K562 (cell line): ENCODE results near the gene TSPAN3. TPM values are rescaled to one million over a fixed set of nuclear protein-coding genes. Genes with fewer than 3 reads are reported as not detected.

Experiments
- ASH1L ChIP-seq: fragments of 450-650 bp; IDR thresholded peaks from 2 replicates; pipeline ENCODE4 v1.6.1; 2018; ENCODE audit warnings: borderline replicate concordance, mild to moderate bottlenecking, low read depth; ENCODE audit not compliant: partially characterized antibody
- BHLHE40 ChIP-seq: IDR thresholded peaks from 2 replicates; pipeline ENCODE4 v1.6.1; 2011; ENCODE audit warnings: low read length, improper control_type of control experiment
- CREM ChIP-seq: IDR thresholded peaks from 2 replicates; pipeline ENCODE4 v1.6.1; 2014; ENCODE audit warnings: antibody characterized with exemption, low read depth
- DACH1 ChIP-seq: fragments of 450-650 bp; IDR thresholded peaks from 2 replicates; pipeline ENCODE4 v1.6.1; 2018; ENCODE audit not compliant: partially characterized antibody
- ETS2 ChIP-seq: IDR thresholded peaks from 2 replicates; pipeline ENCODE4 v1.6.1; 2016; ENCODE audit warnings: borderline replicate concordance, missing genetic modification characterization, mild to moderate bottlenecking, moderate library complexity, missing compliant biosample characterization; ENCODE audit not compliant: poor library complexity, severe bottlenecking
- FOXA1 ChIP-seq: fragments of 450-650 bp; IDR thresholded peaks from 2 replicates; pipeline ENCODE4 v1.6.1; 2016; ENCODE audit warnings: mild to moderate bottlenecking, borderline replicate concordance
- HLTF ChIP-seq: fragments of 450-650 bp; IDR thresholded peaks from 2 replicates; pipeline ENCODE4 v1.6.1; 2016
- JUN ChIP-seq, 2 experiments: sonication (generic) in 1 of 2; formaldehyde crosslinking in 1 of 2; IDR thresholded peaks; 2 replicates each; pipeline versions ENCODE4 v1.6.1 to v1.8.0; 2012 to 2022; ENCODE audit warnings: borderline replicate concordance in 2 of 2, mild to moderate bottlenecking in 2 of 2, improper control_type of control experiment in 1 of 2, low read depth in 1 of 2, low read length in 1 of 2, missing genetic modification reagents in 1 of 2
- MCM7 ChIP-seq, 2 experiments: fragments of 450-650 bp; IDR thresholded peaks; 2 replicates each; pipeline ENCODE4 v1.6.1; 2016 to 2018
- SP1 ChIP-seq: sonication (generic); formaldehyde crosslinking; IDR thresholded peaks from 2 replicates; pipeline ENCODE4 v1.8.1; 2022; ENCODE audit warnings: mild to moderate bottlenecking, missing genetic modification reagents
- TRIM28 ChIP-seq: fragments of 450-650 bp; IDR thresholded peaks from 2 replicates; pipeline ENCODE4 v1.6.1; 2017
- ZBTB33 ChIP-seq: sonication (generic); formaldehyde crosslinking; IDR thresholded peaks from 2 replicates; pipeline ENCODE4 v1.8.1; 2023; ENCODE audit warnings: mild to moderate bottlenecking, missing genetic modification reagents
- ZNF124 ChIP-seq: sonication (generic); formaldehyde crosslinking; IDR thresholded peaks from 2 replicates; pipeline ENCODE4 v1.8.1; 2022; ENCODE audit warnings: missing genetic modification reagents
- ZNF197 ChIP-seq: fragments of 200-800 bp; sonication (Bioruptor generic); IDR thresholded peaks from 2 replicates; pipeline ENCODE4 v1.6.1; 2016; ENCODE audit warnings: low read depth, missing genetic modification characterization, missing compliant biosample characterization
- ZNF318 ChIP-seq, 2 experiments: fragments of 450-650 bp; IDR thresholded peaks; 2 replicates each; pipeline ENCODE4 v1.6.1; 2016; ENCODE audit warnings: mild to moderate bottlenecking in 2 of 2, borderline replicate concordance in 1 of 2, low read depth in 1 of 2, moderate library complexity in 1 of 2
- polyA plus RNA-seq, 8 experiments: library from polyadenylated mRNA; depleted of rRNA in 4 of 8; stranded (reverse) in 5 of 8; unstranded in 3 of 8; fragments of >200 nt; fragmentation: Nextera tagmentation in 2 of 8; fragmentation: Illumina TruSeq in 1 of 8; extraction: Ambion mirVana in 2 of 8; extraction: Trizol in 1 of 8; gene quantifications; 2 replicates each; pipeline versions ENCODE4 v1.2.1 to v1.2.3, GENCODE V29; 2011 to 2014; ENCODE audit warnings: inconsistent platforms in 1 of 8, missing spikeins in 1 of 8
- total RNA-seq, 7 experiments: library from RNA; depleted of rRNA in 6 of 7; stranded (reverse); fragments of >200 nt in 6 of 7; fragmentation: Illumina TruSeq in 2 of 7; extraction: Trizol in 2 of 7; gene quantifications; 2 replicates each; pipeline versions ENCODE4 v1.2.1 to v1.2.3, GENCODE V29; 2011 to 2021; ENCODE audit warnings: low replicate concordance in 1 of 7
- TF ChIP-seq, protein P1 (sequence below), 2 experiments: fragments of 450-650 bp; conservative IDR thresholded peaks; 2 replicates each; pipeline ENCODE4 v1.6.1; 2017; ENCODE audit warnings: mild to moderate bottlenecking in 2 of 2, moderate library complexity in 2 of 2

The TSPAN3 gene
- total and polyA plus RNA-seq, 9 of the 15 experiments (the other 6 are each of a cell fraction or from before 2014, with no cell fraction given) = 14.3 to 144 (median 71.1) TPM

- TF ChIP-seq ZNF318 (IDR thresholded peaks at IDR 0.05; ENCODE audit: borderline replicate concordance in 1 of 2, low read depth in 1 of 2) = no peak
- TF ChIP-seq ZBTB33 = no peak
- no peak for TF ChIP-seq ZNF197 (CRISPR knock-in tag)
- TF ChIP-seq, protein P1, sequence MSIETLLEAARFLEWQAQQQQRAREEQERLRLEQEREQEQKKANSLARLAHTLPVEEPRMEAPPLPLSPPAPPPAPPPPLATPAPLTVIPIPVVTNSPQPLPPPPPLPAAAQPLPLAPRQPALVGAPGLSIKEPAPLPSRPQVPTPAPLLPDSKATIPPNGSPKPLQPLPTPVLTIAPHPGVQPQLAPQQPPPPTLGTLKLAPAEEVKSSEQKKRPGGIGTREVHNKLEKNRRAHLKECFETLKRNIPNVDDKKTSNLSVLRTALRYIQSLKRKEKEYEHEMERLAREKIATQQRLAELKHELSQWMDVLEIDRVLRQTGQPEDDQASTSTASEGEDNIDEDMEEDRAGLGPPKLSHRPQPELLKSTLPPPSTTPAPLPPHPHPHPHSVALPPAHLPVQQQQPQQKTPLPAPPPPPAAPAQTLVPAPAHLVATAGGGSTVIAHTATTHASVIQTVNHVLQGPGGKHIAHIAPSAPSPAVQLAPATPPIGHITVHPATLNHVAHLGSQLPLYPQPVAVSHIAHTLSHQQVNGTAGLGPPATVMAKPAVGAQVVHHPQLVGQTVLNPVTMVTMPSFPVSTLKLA (conservative IDR thresholded peaks at IDR 0.05) = no peak
- no peak for TF ChIP-seq ETS2 (tag)
- TF ChIP-seq ZNF124 (CRISPR knock-in tag) = no peak
- peak; percentile 53 for TF ChIP-seq CREM
- TF ChIP-seq HLTF = no peak
- TF ChIP-seq ASH1L = no peak
- 0 out of 2 replicates have a peak, but pooled peaks have one; percentile 8 for TF ChIP-seq BHLHE40
- TF ChIP-seq JUN (IDR thresholded peaks at IDR 0.05; ENCODE audit: borderline replicate concordance, low read depth, low read length) = peak; percentile 43; the same call in 1 of the 2 replicates
- TF ChIP-seq JUN (CRISPR knock-in tag; IDR thresholded peaks at IDR 0.05; ENCODE audit: borderline replicate concordance) = no peak
- no peak for TF ChIP-seq DACH1
- no peak for TF ChIP-seq TRIM28
- TF ChIP-seq FOXA1 = no peak
- peak; percentile 86 for TF ChIP-seq SP1 (CRISPR knock-in tag)
- no peak for TF ChIP-seq MCM7 (IDR thresholded peaks at IDR 0.05)
Observed at GRCh38 chr15:77070495-77071304, at the start of gene TSPAN3 (continued).
